ENCODE data around the gene VPS9D1.

GRCh38 chr16:89697161-89697615, 23.5 kb downstream of the VPS9D1 start:
- no peak for TF ChIP-seq EP300 (IDR thresholded peaks at IDR 0.05)
- TF ChIP-seq, protein P1, sequence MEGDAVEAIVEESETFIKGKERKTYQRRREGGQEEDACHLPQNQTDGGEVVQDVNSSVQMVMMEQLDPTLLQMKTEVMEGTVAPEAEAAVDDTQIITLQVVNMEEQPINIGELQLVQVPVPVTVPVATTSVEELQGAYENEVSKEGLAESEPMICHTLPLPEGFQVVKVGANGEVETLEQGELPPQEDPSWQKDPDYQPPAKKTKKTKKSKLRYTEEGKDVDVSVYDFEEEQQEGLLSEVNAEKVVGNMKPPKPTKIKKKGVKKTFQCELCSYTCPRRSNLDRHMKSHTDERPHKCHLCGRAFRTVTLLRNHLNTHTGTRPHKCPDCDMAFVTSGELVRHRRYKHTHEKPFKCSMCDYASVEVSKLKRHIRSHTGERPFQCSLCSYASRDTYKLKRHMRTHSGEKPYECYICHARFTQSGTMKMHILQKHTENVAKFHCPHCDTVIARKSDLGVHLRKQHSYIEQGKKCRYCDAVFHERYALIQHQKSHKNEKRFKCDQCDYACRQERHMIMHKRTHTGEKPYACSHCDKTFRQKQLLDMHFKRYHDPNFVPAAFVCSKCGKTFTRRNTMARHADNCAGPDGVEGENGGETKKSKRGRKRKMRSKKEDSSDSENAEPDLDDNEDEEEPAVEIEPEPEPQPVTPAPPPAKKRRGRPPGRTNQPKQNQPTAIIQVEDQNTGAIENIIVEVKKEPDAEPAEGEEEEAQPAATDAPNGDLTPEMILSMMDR (IDR thresholded peaks at IDR 0.05) = no peak

Measured in ovary (tissue), 3 donors.